ENCODE measurements around the gene FHDC1. TPM values are rescaled to one million over a fixed set of nuclear protein-coding genes. Genes with fewer than 3 reads are reported as not detected.

FHDC1 gene
- total and polyA plus RNA-seq, 10 of the 15 experiments (the other 5 are each of a cell fraction or from before 2014, with no cell fraction given) = 0.04 to 0.12 (median 0.06) TPM; not detected in 3

DNA sequence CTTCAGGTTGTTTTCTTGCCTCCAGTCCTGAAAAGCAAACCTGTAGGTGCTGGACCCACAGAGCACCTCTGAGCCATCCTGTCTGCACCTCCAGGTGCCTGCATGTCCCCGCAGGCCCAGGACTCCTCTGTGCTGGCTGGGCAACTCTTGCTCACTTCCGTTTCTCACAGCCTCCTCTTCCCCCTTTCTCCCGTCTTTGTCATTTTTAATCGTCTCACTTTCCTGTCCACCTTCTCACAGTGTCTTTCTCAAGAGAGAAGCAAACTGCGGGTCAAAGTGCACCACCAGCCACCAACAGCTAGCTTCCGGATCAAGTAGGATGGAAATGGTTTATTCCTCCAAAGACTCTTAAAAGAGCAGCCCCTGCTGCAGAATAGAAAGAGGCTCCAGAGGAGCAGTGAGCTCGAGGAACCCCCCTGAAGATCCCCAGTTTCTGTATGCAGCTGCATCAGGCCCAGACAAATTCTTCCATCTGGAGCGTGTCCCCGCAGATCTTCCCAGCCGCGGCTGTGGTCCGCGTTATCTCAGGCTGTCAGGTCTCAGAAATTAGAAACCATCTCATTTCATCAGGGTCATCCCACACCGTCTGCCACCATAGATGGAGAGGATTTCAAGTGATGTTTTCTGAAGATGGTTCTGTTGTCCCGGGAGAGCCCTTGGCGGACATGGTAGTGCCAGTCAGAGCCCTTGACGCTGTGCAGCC is 87.7 kb downstream of the FHDC1 start (continued):
- no peak for TF ChIP-seq CBFB (IDR thresholded peaks at IDR 0.05; ENCODE audit: low read depth)

GRCh38 chr4:153024466-153024865 is 88.3 kb downstream of the FHDC1 start:
- Histone ChIP-seq H3K4me2 (ENCODE audit: control insufficient read depth, insufficient read depth) (no peak overlapping the region), H3K27ac (ENCODE audit: control insufficient read depth, insufficient read depth) (no peak overlapping the region), H3K9ac (ENCODE audit: control insufficient read depth, insufficient read depth, low read length) (no peak overlapping the region), H2AFZ (ENCODE audit: control insufficient read depth, low read depth, low read length) (no peak overlapping the region), H4K20me1 (ENCODE audit: control insufficient read depth, insufficient read depth) (no peaks in the 10 kb centered on the region), H3K4me1 (ENCODE audit: control insufficient read depth, insufficient read depth, low read length) (0 out of 2 replicates have a peak, but pooled peaks cover 5% of the 10 kb centered on the region), H3K36me3 (ENCODE audit: control insufficient read depth in 2 of 2, insufficient read depth in 2 of 2, low read length in 1 of 2) (no peaks in the 10 kb centered on the region), H3K27me3 (replicated peaks in 1 of 2; ENCODE audit: control insufficient read depth in 2 of 2, insufficient read depth in 2 of 2, low read length in 1 of 2) (no peaks in the 10 kb centered on the region), H3K4me3 (no peak overlapping the region), H3K79me2 (ENCODE audit: control insufficient read depth, insufficient read depth, low read length) (no peaks in the 10 kb centered on the region), H3K9me3 (replicated peaks; ENCODE audit: control insufficient read depth, insufficient read depth, low read length) (no peaks in the 10 kb centered on the region; the same call in 1 of the 3 replicates)
- intact Hi-C loops (cut with micrococcal nuclease; ENCODE audit: unreplicated experiment) = no loop called here
- POLR2A ChIA-PET = no interaction called here
- BruUV-seq (replicated peaks) = no TSS peak
- CTCF ChIA-PET = no interaction called here
- SMC1A ChIA-PET (ENCODE audit: uncharacterized antibody, unreplicated experiment) = no interaction called here
- no peak for DNase-seq (ENCODE audit: low read depth, low spot score)
- WGBS (ENCODE audit: insufficient coverage, insufficient replicate concordance, low lambda C conversion rate, missing lambda C conversion rate) = 55% methylated on average over 6 of the region's 6 CpGs
- TF ChIP-seq ZBTB11 (CRISPR knock-in tag; IDR thresholded peaks at IDR 0.05) = no peak
- in situ Hi-C loops (cut with MboI) = no loop called here
- RAD21 ChIA-PET (ENCODE audit: unreplicated experiment) = no interaction called here
- no peak for ATAC-seq
- no peak for FAIRE-seq
